HCT116 (cell line): Measurements from ENCODE around the gene TAF4.

Source experiments
- ATF3 ChIP-seq: IDR thresholded peaks from 2 replicates; pipeline ENCODE4 v1.6.1; 2012
- CEBPB ChIP-seq: IDR thresholded peaks from 2 replicates; pipeline ENCODE4 v1.6.1; 2012; ENCODE audit warnings: low read depth
- CTCF ChIP-seq, 3 experiments: fragments of 200-600 bp in 1 of 3; sonication (generic) in 1 of 3; IDR thresholded peaks in 2 of 3; conservative IDR thresholded peaks in 1 of 3; 2 replicates each; pipeline ENCODE4 v1.5.1; 2012 to 2017; ENCODE audit warnings: low read depth in 2 of 3, low read length in 2 of 3, antibody characterized with exemption in 1 of 3, borderline replicate concordance in 1 of 3, control low read depth in 1 of 3, mild to moderate bottlenecking in 1 of 3, mixed read lengths in 1 of 3, mixed run types in 1 of 3, moderate library complexity in 1 of 3; ENCODE audit not compliant: insufficient read depth in 1 of 3
- EZH2 ChIP-seq: fragments of 200-600 bp; sonication (generic); IDR thresholded peaks from 2 replicates; pipeline ENCODE4 v1.6.1; 2017; ENCODE audit warnings: antibody characterized with exemption, mixed run types
- EZH2phosphoT487 ChIP-seq: fragments of 200-600 bp; IDR thresholded peaks from 2 replicates; pipeline ENCODE4 v1.6.1; 2018; ENCODE audit warnings: antibody characterized with exemption, borderline replicate concordance
- JUND ChIP-seq: IDR thresholded peaks from 2 replicates; pipeline ENCODE4 v1.6.1; 2012
- POLR2A ChIP-seq: IDR thresholded peaks from 2 replicates; pipeline ENCODE4 v1.7.0; 2011; ENCODE audit warnings: borderline replicate concordance; ENCODE audit not compliant: insufficient read depth, insufficient read length; ENCODE audit errors: extremely low read depth
- POLR2AphosphoS5 ChIP-seq: IDR thresholded peaks from 2 replicates; pipeline ENCODE4 v1.6.1; 2011; ENCODE audit warnings: mild to moderate bottlenecking, low read depth, low read length, moderate library complexity
- SP1 ChIP-seq: IDR thresholded peaks from 2 replicates; pipeline ENCODE4 v1.6.1; 2012; ENCODE audit warnings: low read depth
- YY1 ChIP-seq: IDR thresholded peaks from 2 replicates; pipeline ENCODE4 v1.6.1; 2011; ENCODE audit warnings: low read length, low read depth, moderate library complexity, mild to moderate bottlenecking; ENCODE audit not compliant: insufficient replicate concordance; ENCODE audit errors: extremely low read depth
- ZBTB33 ChIP-seq: IDR thresholded peaks from 2 replicates; pipeline ENCODE4 v1.6.1; 2011; ENCODE audit warnings: mild to moderate bottlenecking, low read length, moderate library complexity; ENCODE audit not compliant: insufficient replicate concordance; ENCODE audit errors: extremely low read depth

- TF ChIP-seq EZH2 (no peak), CTCF (IDR thresholded peaks at IDR 0.05 in 2 of 3, conservative IDR thresholded peaks at IDR 0.05 in 1 of 3; ENCODE audit: borderline replicate concordance in 1 of 3, insufficient read depth in 1 of 3, low read depth in 2 of 3, low read length in 2 of 3) (no peak), SP1 (no peak), EZH2phosphoT487 (no peak), POLR2A (no peak), POLR2AphosphoS5 (no peak), JUND (no peak), YY1 (no peak), ATF3 (no peak), CEBPB (no peak), ZBTB33 (no peak)
Observed at GRCh38 chr20:62105592-62105991, 39.9 kb upstream of the TAF4 start.
